ENCODE data around the gene UTS2.

UTS2 gene

DNA sequence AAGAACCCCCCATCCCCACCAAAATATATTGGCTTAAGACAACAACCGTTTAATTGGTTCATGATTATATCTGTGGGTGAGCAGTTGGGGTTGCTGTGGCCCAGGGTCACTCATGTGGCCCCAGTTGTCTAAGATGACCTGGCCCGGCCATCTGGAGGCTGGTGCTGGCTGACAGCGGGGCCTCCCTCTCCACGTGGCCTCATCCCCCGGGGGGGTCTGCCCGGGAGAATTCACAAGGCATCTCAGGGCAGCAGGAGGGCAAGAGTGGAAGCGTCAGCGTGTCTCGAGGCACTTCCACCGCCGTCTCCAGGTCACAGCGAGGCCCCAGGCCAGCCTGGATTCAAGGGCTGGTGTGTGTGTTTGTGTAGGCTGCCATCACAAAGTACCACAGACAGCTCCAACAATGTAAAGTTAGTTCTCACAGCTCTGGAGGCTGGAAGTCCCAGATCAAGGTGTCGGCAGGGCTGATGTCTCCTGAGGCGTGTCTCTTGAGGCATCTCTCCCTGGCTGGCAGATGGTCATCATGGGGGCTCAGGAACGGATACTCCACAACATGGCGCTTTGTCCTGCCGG lies 11.0 kb upstream of the UTS2 start:
- no peak for DNase-seq (ENCODE audit: low read depth)

DNA sequence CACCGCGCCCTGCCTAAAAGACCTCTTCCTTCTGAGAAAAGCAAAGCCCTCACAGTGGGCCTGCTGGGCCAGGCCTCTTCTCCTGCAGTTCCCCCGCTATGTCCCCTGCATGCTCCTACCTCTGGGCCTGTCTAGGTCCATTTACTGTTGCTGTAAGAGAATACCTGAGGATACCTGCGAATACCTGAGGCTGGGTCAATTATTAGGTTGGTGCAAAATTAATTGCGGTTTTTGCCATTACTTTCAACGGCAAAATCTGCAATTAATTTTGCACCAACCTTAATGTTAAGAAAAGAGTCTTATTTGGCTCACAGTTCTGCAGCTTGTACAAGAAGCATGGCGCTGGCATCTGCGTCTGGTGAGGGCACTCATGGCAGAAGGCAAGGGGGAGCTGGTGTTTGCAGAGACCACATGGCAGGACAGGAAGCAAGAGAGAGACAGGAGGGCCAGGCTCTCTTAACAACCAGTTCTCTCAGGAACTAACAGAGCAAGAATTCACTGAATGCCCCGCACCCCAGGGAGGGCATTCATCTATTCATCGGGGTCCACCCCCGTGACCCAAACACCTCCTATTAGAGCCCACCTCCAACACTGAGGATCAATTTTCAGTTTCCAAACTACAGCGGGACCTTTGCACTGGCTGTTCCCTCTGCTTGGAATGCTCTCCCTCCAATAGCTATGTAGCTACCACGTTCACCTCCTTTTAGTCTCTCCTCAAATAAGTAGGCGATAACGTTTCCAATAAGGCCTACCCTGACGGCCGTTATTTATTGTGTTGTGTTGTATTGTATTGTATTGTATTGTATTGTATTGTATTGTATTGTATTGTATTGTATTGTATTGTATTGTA lies 9.6 kb upstream of the UTS2 start:
- no peak for DNase-seq (ENCODE audit: low read depth)

- DNase-seq (ENCODE audit: low read depth): no peak
These were observed 8.6 kb upstream of the UTS2 start for GRCh38 chr1:7861452-7861851.

GRCh38 chr1:7860130-7860529 lies 7.3 kb upstream of the UTS2 start:
- DNase-seq (ENCODE audit: low read depth): no peak

- no peak for DNase-seq (ENCODE audit: low read depth)
These were observed 6.5 kb upstream of the UTS2 start for GRCh38 chr1:7859406-7859805.

DNA sequence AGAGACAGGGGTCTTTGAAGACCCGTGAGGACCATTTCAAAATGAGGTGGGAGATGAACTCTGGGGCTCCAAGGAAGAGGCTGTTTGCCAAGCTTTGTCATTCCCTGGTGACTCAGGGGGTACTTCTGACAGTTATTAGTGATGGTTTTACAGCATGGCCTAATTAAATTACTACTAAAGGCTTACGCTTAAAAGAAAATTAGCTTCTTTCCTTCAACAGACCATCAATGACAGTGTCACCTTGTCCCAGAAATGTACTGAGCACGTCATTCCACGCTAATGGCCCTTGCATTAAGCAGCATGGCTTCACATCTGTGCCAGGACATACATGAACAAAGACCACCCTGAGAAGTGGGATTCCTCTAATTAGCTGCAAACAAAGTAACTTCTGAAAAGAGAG lies 5.1 kb upstream of the UTS2 start:
- no peak for DNase-seq (ENCODE audit: low read depth)

DNA sequence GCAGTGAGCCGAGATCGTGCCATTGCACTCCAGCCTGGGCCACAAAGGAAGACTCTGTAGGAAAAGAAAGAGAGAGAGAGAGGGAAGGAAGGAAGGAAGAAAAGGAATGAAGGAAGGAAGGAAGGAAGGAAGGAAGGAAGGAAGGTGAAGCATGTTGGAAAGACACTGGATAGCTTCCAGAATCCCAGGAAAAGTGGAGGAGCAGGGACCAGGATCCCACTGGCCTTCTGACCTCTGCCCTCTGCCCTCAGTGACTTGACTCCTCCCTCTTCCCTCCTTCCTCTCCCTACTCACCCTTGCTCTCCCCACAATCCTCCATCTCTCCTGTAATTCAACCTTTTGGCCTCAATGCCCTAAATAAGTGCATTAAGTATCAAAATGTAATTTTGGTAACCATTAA lies 4.1 kb upstream of the UTS2 start:
- no peak for DNase-seq (ENCODE audit: low read depth)

- no peak for DNase-seq (ENCODE audit: low read depth)
These were observed 3.5 kb upstream of the UTS2 start for GRCh38 chr1:7856345-7856744.

DNA sequence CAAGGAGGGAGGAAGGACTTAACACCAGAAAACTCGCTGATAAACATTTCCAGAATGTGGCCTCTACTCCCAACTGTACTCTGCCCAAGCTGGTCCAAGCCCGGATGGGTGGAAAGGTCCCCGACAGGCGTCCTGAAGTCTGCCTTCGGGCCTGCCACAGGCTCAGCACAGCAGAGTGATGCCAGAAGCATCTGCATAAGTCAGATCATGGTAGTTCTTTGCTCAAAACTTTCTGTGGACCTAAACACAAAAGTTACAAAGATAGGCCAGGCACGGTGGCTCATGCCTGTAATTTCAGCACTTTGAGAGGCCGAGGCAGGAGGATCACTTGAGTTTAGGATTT lies 790 bp upstream of the UTS2 start:
- DNase-seq (ENCODE audit: low read depth): no peak

DNA sequence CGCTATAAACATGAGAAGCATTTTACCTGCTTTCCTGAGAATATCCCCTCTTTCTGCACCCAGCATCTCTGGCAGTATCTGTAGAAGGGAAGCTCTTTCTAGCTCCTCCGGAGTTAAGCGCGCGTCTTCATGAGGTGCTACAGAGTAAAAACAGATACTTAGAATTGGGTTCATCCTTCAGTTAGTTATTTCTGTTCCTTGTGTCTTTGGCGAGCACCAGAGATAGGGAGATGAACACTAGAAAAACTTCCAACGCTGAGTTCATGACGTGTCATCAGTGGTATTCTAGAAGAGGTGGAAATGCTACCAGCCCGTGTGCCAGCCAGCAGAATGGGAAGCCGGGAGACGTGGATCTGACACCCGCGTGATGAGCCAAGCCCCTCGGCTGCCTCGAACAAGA lies 2.1 kb downstream of the UTS2 start:
- no peak for DNase-seq (ENCODE audit: low read depth)

DNA sequence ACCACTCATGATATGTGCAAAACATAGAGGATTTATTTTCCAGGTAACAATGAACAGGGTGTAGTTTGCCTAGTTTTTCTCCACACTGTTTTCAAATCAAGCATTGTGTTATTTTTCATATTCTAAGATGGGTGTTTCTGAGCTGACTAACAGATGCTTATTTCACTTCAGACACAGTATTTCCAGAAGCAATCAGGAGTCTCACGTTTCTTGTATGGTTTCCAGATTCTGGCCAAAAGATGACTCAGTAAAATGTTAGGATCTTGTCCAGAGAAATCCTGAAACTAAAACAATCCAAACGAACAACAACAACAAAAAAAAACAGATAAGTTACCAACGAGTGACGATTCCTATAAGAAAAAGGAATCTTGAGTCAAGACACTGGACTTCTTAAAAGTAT lies 5.3 kb downstream of the UTS2 start:
- no peak for DNase-seq (ENCODE audit: low read depth)

GRCh38 chr1:7846656-7847055 lies 6.2 kb downstream of the UTS2 start:
- DNase-seq (ENCODE audit: low read depth): no peak

- DNase-seq (ENCODE audit: low read depth): no peak
These were observed 7.1 kb downstream of the UTS2 start for GRCh38 chr1:7845761-7846160.

GRCh38 chr1:7842517-7842916 lies 10.3 kb downstream of the UTS2 start:
- DNase-seq (ENCODE audit: low read depth): no peak

DNA sequence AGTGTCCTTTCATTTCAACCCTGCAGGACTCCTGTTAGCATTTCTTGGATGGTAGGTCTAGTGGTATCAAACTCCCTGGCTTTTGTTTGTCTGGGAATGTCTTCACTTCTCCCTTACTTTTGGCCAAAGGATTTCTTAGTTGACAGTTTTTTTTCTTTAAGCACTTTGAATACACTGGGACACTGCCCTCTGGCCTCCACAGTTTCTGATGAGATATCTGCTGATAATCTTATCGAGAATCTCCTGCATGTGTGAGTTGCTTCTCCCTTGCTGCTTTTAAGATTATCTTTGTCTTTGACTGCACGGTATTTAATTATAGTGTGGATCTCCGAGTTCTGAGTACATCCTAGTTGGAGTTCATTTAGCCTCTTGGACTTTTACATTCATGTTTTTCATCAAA lies 13.3 kb downstream of the UTS2 start:
- DNase-seq (ENCODE audit: low read depth): no peak

DNA sequence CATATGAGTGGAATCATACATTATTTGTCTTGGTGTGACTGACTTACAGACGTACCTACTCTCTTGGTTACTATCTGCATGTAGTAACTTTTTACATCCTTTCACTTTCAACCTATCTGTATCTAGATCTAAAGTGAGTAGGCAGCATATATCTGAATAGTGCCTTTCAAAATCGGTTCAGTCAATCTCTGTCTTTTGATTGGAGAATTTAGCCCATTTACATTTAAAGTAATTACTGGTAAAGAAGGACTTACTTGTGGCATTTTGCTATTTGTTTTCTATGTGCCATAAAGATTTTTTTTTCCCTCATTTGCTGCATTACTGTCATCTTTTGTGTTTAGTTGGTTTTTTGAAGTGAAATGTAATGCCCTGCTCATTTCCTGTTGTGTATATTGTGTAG lies 14.2 kb downstream of the UTS2 start:
- no peak for DNase-seq (ENCODE audit: low read depth)

- no peak for DNase-seq (ENCODE audit: low read depth)
These were observed 19.8 kb downstream of the UTS2 start for GRCh38 chr1:7833035-7833434.

DNA sequence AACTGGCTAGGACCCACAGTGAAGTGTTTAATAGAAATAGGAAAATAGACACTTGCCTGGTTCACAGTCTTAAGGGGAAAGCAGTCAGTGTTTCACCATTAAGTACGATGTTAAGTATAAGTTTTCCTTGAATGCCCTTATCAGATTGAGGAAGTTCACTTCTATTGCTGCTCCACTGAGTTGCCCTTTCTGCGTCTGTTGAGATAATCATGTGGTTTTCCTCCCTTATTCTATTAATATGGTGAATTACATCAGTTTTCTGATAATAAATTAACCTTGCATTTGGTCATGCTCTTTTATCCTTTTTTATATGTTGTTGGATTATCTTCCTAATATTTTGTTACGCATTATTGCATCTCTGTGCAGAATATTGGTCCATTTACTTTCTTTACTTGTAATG lies 21.4 kb downstream of the UTS2 start:
- no peak for DNase-seq (ENCODE audit: low read depth)

- DNase-seq (ENCODE audit: low read depth): no peak
These were observed 25.5 kb downstream of the UTS2 start for GRCh38 chr1:7827126-7827955.

- no peak for DNase-seq (ENCODE audit: low read depth)
These were observed 26.5 kb downstream of the UTS2 start for GRCh38 chr1:7826363-7826762.

DNA sequence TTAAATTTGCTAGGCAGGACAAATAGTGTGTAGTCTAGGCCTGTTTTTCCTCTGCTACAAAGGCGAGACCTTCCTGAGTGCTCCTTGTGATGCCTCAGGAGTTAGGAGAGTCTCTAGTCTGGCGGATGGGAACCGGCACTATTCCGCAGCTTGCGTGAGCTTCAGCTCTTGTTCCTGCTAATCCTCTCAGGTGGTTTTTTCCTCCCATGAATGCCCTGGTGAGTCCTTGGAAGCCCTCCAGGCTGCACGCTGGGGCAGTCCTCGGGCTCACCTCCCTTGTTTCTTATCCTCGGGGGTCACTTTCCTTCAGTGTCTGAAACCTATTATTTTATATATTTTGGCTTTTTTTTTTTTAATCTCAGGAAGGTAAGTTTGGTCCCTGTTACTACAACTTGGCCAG lies 28.2 kb downstream of the UTS2 start:
- DNase-seq (ENCODE audit: low read depth): no peak

GRCh38 chr1:7821282-7821681 lies 31.6 kb downstream of the UTS2 start:
- no peak for DNase-seq (ENCODE audit: low read depth)

All from T follicular helper cell (primary cell).